Adipocyte (in vitro differentiated cells): Measurements from ENCODE around the gene PDE7B.

ENCODE experiments used
- DNase-seq: peaks from one replicate; pipeline ENCODE4 v3.0.0-alpha.2; 2015; ENCODE audit warnings: low read depth
- H3K27me3 ChIP-seq: replicated peaks from 2 replicates; pipeline ENCODE4 v1.7.0; 2013; ENCODE audit warnings: mild to moderate bottlenecking, low read length, moderate library complexity; ENCODE audit not compliant: control insufficient read depth, insufficient read depth
- H3K36me3 ChIP-seq: 2 replicates; pipeline ENCODE4 v1.7.0; 2013; ENCODE audit warnings: low read length, mild to moderate bottlenecking, moderate library complexity; ENCODE audit not compliant: control insufficient read depth, insufficient read depth, severe bottlenecking
- H3K4me1 ChIP-seq: 2 replicates; pipeline ENCODE4 v1.7.0; 2013; ENCODE audit warnings: mild to moderate bottlenecking, low read length, moderate library complexity; ENCODE audit not compliant: control insufficient read depth, insufficient read depth
- H3K4me3 ChIP-seq: 2 replicates; pipeline ENCODE4 v1.7.0; 2013; ENCODE audit warnings: mild to moderate bottlenecking, low read length, moderate library complexity
- H3K9ac ChIP-seq: 2 replicates; pipeline ENCODE4 v1.7.0; 2013; ENCODE audit warnings: mild to moderate bottlenecking, low read length, moderate library complexity
- H3K9me3 ChIP-seq: 2 replicates; pipeline ENCODE4 v1.7.0; 2013; ENCODE audit warnings: mild to moderate bottlenecking, low read length, moderate library complexity; ENCODE audit not compliant: control insufficient read depth

The PDE7B gene

DNA sequence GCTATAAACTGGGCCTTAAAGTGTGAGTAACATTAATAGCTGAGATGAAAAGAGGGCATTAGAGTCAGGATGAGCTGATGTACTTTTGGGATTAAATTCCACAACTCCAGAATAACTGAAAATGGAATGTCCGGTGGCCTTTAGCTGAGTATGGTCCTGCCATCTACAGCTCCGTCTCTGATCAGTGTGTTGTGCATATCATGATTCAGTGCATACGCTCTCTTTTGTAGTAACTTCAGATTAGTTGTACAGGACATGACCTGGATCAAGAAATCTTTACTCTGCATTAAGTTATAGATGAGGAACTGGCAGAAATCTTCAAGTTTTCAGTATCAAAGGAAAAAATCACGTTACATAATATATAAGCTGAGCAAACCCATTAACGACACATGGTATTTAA lies 306.2 kb downstream of the PDE7B start:
- DNase-seq: no peak
- H3K4me1 ChIP-seq: peaks cover 9% of the 10 kb centered on the region
- no peaks in the 10 kb centered on the region for H3K27me3 ChIP-seq
- H3K9me3 ChIP-seq: no peaks in the 10 kb centered on the region
- H3K36me3 ChIP-seq: peaks cover 38% of the 10 kb centered on the region
- no peak overlapping the region for H3K9ac ChIP-seq
- H3K4me3 ChIP-seq: no peak overlapping the region

- DNase-seq: no peak
- Histone ChIP-seq H3K9ac (no peak overlapping the region), H3K27me3 (no peaks in the 10 kb centered on the region), H3K4me1 (peaks cover 9% of the 10 kb centered on the region), H3K9me3 (no peaks in the 10 kb centered on the region), H3K4me3 (no peak overlapping the region), H3K36me3 (peaks cover 38% of the 10 kb centered on the region)
Measured at GRCh38 chr6:136158387-136158821, 306.9 kb downstream of the PDE7B start.

- Histone ChIP-seq H3K4me1 (peaks cover 9% of the 10 kb centered on the region), H3K27me3 (no peaks in the 10 kb centered on the region), H3K9ac (no peak overlapping the region), H3K36me3 (peaks cover 35% of the 10 kb centered on the region), H3K4me3 (no peak overlapping the region), H3K9me3 (no peaks in the 10 kb centered on the region)
- DNase-seq: no peak
Measured at GRCh38 chr6:136158971-136159370, 307.5 kb downstream of the PDE7B start.

- Histone ChIP-seq H3K4me1 (peaks cover 9% of the 10 kb centered on the region), H3K4me3 (no peak overlapping the region), H3K9me3 (no peaks in the 10 kb centered on the region), H3K36me3 (peaks cover 25% of the 10 kb centered on the region), H3K27me3 (no peaks in the 10 kb centered on the region), H3K9ac (no peak overlapping the region)
- DNase-seq: no peak
Measured at GRCh38 chr6:136160250-136160649, 308.7 kb downstream of the PDE7B start.

GRCh38 chr6:136161950-136162349 lies 310.4 kb downstream of the PDE7B start:
- H3K9me3 ChIP-seq: no peaks in the 10 kb centered on the region
- peaks cover 17% of the 10 kb centered on the region for H3K36me3 ChIP-seq
- no peak overlapping the region for H3K4me3 ChIP-seq
- peaks cover 9% of the 10 kb centered on the region for H3K4me1 ChIP-seq
- no peak overlapping the region for H3K9ac ChIP-seq
- H3K27me3 ChIP-seq: no peaks in the 10 kb centered on the region
- DNase-seq: no peak

DNA sequence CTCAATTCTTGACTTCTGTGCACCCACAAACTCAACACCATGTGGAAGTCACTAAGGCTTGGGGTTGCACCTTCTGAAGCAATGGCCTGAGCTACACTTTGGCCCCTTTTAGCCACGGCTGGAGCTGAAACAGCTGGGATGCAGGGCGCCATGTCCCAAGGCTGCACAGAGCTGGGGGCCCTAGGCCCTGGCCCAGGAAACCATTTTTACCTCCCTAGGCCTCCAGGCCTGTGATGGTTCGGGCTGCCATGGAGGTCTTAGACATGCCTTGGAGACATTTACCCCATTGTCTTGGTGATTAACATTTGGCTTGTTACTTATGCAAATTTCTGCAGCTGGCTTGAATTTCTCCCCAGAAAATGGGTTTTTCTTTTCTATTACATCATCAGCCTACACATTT lies 311.8 kb downstream of the PDE7B start:
- H3K4me3 ChIP-seq: no peak overlapping the region
- DNase-seq: no peak
- H3K4me1 ChIP-seq: peaks cover 5% of the 10 kb centered on the region
- no peak overlapping the region for H3K9ac ChIP-seq
- no peaks in the 10 kb centered on the region for H3K9me3 ChIP-seq
- no peaks in the 10 kb centered on the region for H3K27me3 ChIP-seq
- H3K36me3 ChIP-seq: peaks cover 20% of the 10 kb centered on the region

DNA sequence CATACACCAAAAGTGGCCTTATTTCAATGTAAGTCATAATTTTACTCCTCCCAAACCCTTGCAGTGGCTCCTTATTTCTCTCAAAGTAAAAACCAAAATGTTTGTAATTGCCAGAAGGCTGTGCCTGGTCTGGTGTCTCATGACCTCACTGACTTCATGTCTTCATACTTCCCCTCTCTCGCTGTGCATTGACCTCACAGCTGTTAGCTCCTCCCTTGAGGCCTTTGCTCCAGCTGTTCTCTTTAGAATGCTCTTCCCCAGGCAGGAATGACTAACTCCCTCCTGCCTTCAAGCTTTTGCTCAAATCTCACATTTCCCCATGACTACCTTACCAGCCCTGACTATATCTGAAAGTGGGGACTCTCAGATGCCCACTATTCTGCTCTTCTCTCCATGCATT lies 315.3 kb downstream of the PDE7B start:
- Histone ChIP-seq H3K9ac (no peak overlapping the region), H3K36me3 (peaks cover 16% of the 10 kb centered on the region), H3K4me3 (no peak overlapping the region), H3K4me1 (no peaks in the 10 kb centered on the region), H3K27me3 (no peaks in the 10 kb centered on the region), H3K9me3 (no peaks in the 10 kb centered on the region)
- no peak for DNase-seq

GRCh38 chr6:136169394-136170148 lies 318.1 kb downstream of the PDE7B start:
- no peak for DNase-seq
- no peaks in the 10 kb centered on the region for H3K27me3 ChIP-seq
- H3K4me3 ChIP-seq: no peak overlapping the region
- H3K9me3 ChIP-seq: no peaks in the 10 kb centered on the region
- no peak overlapping the region for H3K9ac ChIP-seq
- H3K36me3 ChIP-seq: peaks cover 18% of the 10 kb centered on the region
- H3K4me1 ChIP-seq: no peaks in the 10 kb centered on the region

DNA sequence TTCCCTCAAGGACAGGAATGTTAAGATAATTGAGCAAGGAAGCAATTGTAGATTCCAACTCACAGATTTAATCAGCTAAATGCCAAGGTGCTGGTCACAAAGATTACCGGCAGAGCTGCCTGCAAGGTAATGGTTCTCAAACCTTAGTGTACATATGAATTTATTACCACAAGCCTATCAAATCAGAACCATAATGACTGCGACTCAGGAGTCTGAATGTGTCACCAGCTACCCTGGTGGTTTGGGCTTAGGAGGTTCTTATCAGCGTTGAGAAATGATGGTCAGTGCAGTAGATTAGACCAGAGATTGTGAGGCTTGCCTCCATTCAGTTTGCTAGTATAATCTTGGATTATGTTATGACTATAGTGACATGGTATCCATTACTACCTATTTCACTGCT lies 319.7 kb downstream of the PDE7B start:
- DNase-seq: no peak
- Histone ChIP-seq H3K4me1 (no peaks in the 10 kb centered on the region), H3K9ac (no peak overlapping the region), H3K9me3 (no peaks in the 10 kb centered on the region), H3K4me3 (no peak overlapping the region), H3K27me3 (no peaks in the 10 kb centered on the region), H3K36me3 (peaks cover 18% of the 10 kb centered on the region)

- H3K36me3 ChIP-seq: peaks cover 13% of the 10 kb centered on the region
- no peaks in the 10 kb centered on the region for H3K27me3 ChIP-seq
- DNase-seq: no peak
- H3K9ac ChIP-seq: no peak overlapping the region
- H3K4me1 ChIP-seq: no peaks in the 10 kb centered on the region
- no peak overlapping the region for H3K4me3 ChIP-seq
- no peaks in the 10 kb centered on the region for H3K9me3 ChIP-seq
Measured at GRCh38 chr6:136173519-136174507, 322.3 kb downstream of the PDE7B start.

GRCh38 chr6:136174510-136174909 lies 323.0 kb downstream of the PDE7B start:
- no peak for DNase-seq
- Histone ChIP-seq H3K27me3 (no peaks in the 10 kb centered on the region), H3K9me3 (no peaks in the 10 kb centered on the region), H3K4me3 (no peak overlapping the region), H3K36me3 (peaks cover 20% of the 10 kb centered on the region), H3K4me1 (no peaks in the 10 kb centered on the region), H3K9ac (no peak overlapping the region)
